GM12878 (cell line): ENCODE results near the gene TXNL4A. TPM values are rescaled to one million over a fixed set of nuclear protein-coding genes. Genes with fewer than 3 reads are reported as not detected.
A peak's percentile ranks its signal among the peaks of the same experiment; 100 is the strongest.

ENCODE experiments used
- ATAC-seq: fragments of 200-7000 bp; cut with Tn5 transposase; 3 replicates; pipeline ENCODE4 v1.9.1; 2020; ENCODE audit warnings: mild to moderate bottlenecking, moderate library complexity
- BruUV-seq: library from RNA; stranded (reverse); fragments of 400-500 nt; replicated peaks from 2 replicates; lab custom pipeline; 2021; lab: Mats Ljungman, UMichigan
- CTCF ChIA-PET: fragments of 300-600 bp; sonication (Branson Sonifier 250); formaldehyde crosslinking; extraction: SDS; loops from one replicate; lab custom pipeline; 2021; ENCODE audit warnings: inconsistent platforms; lab: Yijun Ruan, JAX
- POLR2A ChIA-PET: fragments of 350-600 bp; formaldehyde crosslinking; extraction: SDS; loops from one replicate; lab custom pipeline; 2021; ENCODE audit warnings: inconsistent platforms; lab: Charles Lee
- RAD21 ChIA-PET: fragments of 300-600 bp; sonication (Branson Sonifier 250); formaldehyde crosslinking; loops from one replicate; lab custom pipeline; 2023; ENCODE audit warnings: antibody characterized with exemption; ENCODE audit not compliant: unreplicated experiment; lab: Charles Lee
- SMC1A ChIA-PET: fragments of 300-600 bp; sonication (Branson Sonifier 250); formaldehyde crosslinking; loops from one replicate; lab custom pipeline; 2023; ENCODE audit not compliant: unreplicated experiment, uncharacterized antibody; lab: Charles Lee
- DNase-seq: peaks from one replicate; pipeline ENCODE4 v3.0.0-alpha.2; 2011; ENCODE audit warnings: low read depth, low spot score
- FAIRE-seq: peaks from 3 replicates; lab custom pipeline; 2011; peaks lifted over from hg19 to GRCh38; lab: Jason Lieb, UNC
- H2AFZ ChIP-seq: 2 replicates; pipeline ENCODE4 v1.6.0; 2011; ENCODE audit warnings: low read depth, low read length, control low read depth; ENCODE audit not compliant: control insufficient read depth
- H3K27ac ChIP-seq: 2 replicates; pipeline ENCODE4 v1.5.1; 2011; ENCODE audit warnings: control low read depth; ENCODE audit not compliant: control insufficient read depth, insufficient read depth
- H3K27me3 ChIP-seq, 2 experiments: replicated peaks in 1 of 2; 2 replicates each; pipeline versions ENCODE4 v1.6.0 to v1.6.1; 2011; ENCODE audit warnings: low read length in 1 of 2; ENCODE audit not compliant: control insufficient read depth in 2 of 2, insufficient read depth in 2 of 2
- H3K36me3 ChIP-seq, 2 experiments: 2 replicates each; pipeline ENCODE4 v1.5.1; 2011; ENCODE audit warnings: low read length in 1 of 2; ENCODE audit not compliant: control insufficient read depth in 2 of 2, insufficient read depth in 2 of 2
- H3K4me1 ChIP-seq: 2 replicates; pipeline ENCODE4 v1.6.1; 2011; ENCODE audit warnings: mild to moderate bottlenecking, low read length, moderate library complexity, mixed read lengths; ENCODE audit not compliant: control insufficient read depth, insufficient read depth
- H3K4me2 ChIP-seq: 2 replicates; pipeline ENCODE4 v1.6.0; 2011; ENCODE audit warnings: control low read depth; ENCODE audit not compliant: control insufficient read depth, insufficient read depth
- H3K4me3 ChIP-seq: fragments of 200-600 bp; sonication (generic); 2 replicates; pipeline ENCODE4 v1.5.1; 2016
- H3K79me2 ChIP-seq: 2 replicates; pipeline ENCODE4 v1.6.0; 2011; ENCODE audit warnings: low read length; ENCODE audit not compliant: control insufficient read depth, insufficient read depth
- H3K9ac ChIP-seq: 2 replicates; pipeline ENCODE4 v1.8.0; 2011; ENCODE audit warnings: low read length, control low read depth, mixed read lengths; ENCODE audit not compliant: control insufficient read depth, insufficient read depth
- H3K9me3 ChIP-seq: replicated peaks from 3 replicates; pipeline ENCODE4 v1.5.1; 2011; ENCODE audit warnings: mild to moderate bottlenecking, low read length; ENCODE audit not compliant: control insufficient read depth, insufficient read depth
- H4K20me1 ChIP-seq: 2 replicates; pipeline ENCODE4 v1.6.0; 2011; ENCODE audit not compliant: control insufficient read depth, insufficient read depth
- ASH2L ChIP-seq: fragments of 300-600, 200-600 bp; sonication (generic); IDR thresholded peaks from 2 replicates; pipeline ENCODE4 v1.6.1; 2017; ENCODE audit warnings: low read depth, mild to moderate bottlenecking, borderline replicate concordance
- BHLHE40 ChIP-seq, 2 experiments: fragments of 450-650 bp in 1 of 2; IDR thresholded peaks; 2 replicates each; pipeline ENCODE4 v1.6.1; 2011 to 2017; ENCODE audit warnings: low read depth in 2 of 2, borderline replicate concordance in 1 of 2, improper control_type of control experiment in 1 of 2, low read length in 1 of 2, mild to moderate bottlenecking in 1 of 2
- CBX5 ChIP-seq: sonication (generic); IDR thresholded peaks from 2 replicates; pipeline ENCODE4 v1.6.1; 2016; ENCODE audit warnings: low read depth, moderate library complexity, mild to moderate bottlenecking, inconsistent platforms
- CHD1 ChIP-seq: IDR thresholded peaks from 2 replicates; pipeline ENCODE4 v1.6.1; 2012; ENCODE audit warnings: low read depth, low read length, improper control_type of control experiment
- CUX1 ChIP-seq: IDR thresholded peaks from 2 replicates; pipeline ENCODE4 v1.6.1; 2012; ENCODE audit warnings: improper control_type of control experiment, low read depth, low read length; ENCODE audit not compliant: insufficient replicate concordance
- E2F8 ChIP-seq: fragments of 450-650 bp; IDR thresholded peaks from 2 replicates; pipeline ENCODE4 v1.6.1; 2018; ENCODE audit warnings: mild to moderate bottlenecking, low read depth, moderate library complexity; ENCODE audit not compliant: partially characterized antibody
- MEF2A ChIP-seq: IDR thresholded peaks from 2 replicates; pipeline ENCODE4 v1.6.1; 2011; ENCODE audit warnings: low read depth, mild to moderate bottlenecking, low read length, moderate library complexity; ENCODE audit not compliant: insufficient read depth
- POU2F2 ChIP-seq: IDR thresholded peaks from 3 replicates; pipeline ENCODE4 v1.6.1; 2011; ENCODE audit warnings: low read depth, mild to moderate bottlenecking, low read length, borderline replicate concordance
- RELB ChIP-seq: fragments of 450-650 bp; IDR thresholded peaks from 2 replicates; pipeline ENCODE4 v1.6.1; 2017; ENCODE audit warnings: low read depth, mild to moderate bottlenecking, moderate library complexity
- SIX5 ChIP-seq: IDR thresholded peaks from 2 replicates; pipeline ENCODE4 v1.6.1; 2011; ENCODE audit warnings: mild to moderate bottlenecking, low read depth, low read length, moderate library complexity; ENCODE audit not compliant: severe bottlenecking
- SMAD5 ChIP-seq: IDR thresholded peaks from 2 replicates; pipeline ENCODE4 v1.6.1; 2016; ENCODE audit warnings: antibody characterized with exemption, low read depth
- SUPT20H ChIP-seq: IDR thresholded peaks from 2 replicates; pipeline ENCODE4 v1.6.1; 2011; ENCODE audit warnings: low read depth, mild to moderate bottlenecking, low read length, moderate library complexity, borderline replicate concordance; ENCODE audit not compliant: control insufficient read depth
- ZNF24 ChIP-seq: fragments of 450-650 bp; IDR thresholded peaks from 2 replicates; pipeline ENCODE4 v1.6.1; 2017; ENCODE audit warnings: antibody characterized with exemption, mild to moderate bottlenecking
- ZSCAN29 ChIP-seq: fragments of 450-650 bp; IDR thresholded peaks from 2 replicates; pipeline ENCODE4 v1.6.1; 2017; ENCODE audit warnings: mild to moderate bottlenecking, moderate library complexity
- WGBS: methylation state at CpG from one replicate; pipeline ENCODE4 v1.1.6; 2016; ENCODE audit warnings: low lambda C conversion rate; ENCODE audit not compliant: insufficient replicate concordance, insufficient coverage; ENCODE audit errors: missing lambda C conversion rate; 5-methylcytosine and 5-hydroxymethylcytosine counted together
- in situ Hi-C: fragments of 300-500 bp; cut with MboI; formaldehyde crosslinking; loops from 9 replicates; pipeline ENCODE4 v1.14.3; 2018; ENCODE audit warnings: mixed read lengths
- intact Hi-C: fragments of 100-400 bp; cut with micrococcal nuclease; formaldehyde crosslinking; loops from one replicate; pipeline ENCODE4 v1.14.2; 2022; ENCODE audit not compliant: unreplicated experiment
- polyA plus RNA-seq, 11 experiments: library from polyadenylated mRNA; depleted of rRNA in 4 of 11; unstranded in 6 of 11; stranded (reverse) in 5 of 11; fragments of >200 nt; fragmentation: Nextera tagmentation in 4 of 11; fragmentation: Illumina TruSeq in 1 of 11; extraction: Ambion mirVana in 4 of 11; extraction: Trizol in 1 of 11; gene quantifications; 1 replicate in 1 of 11; 2 replicates in 10 of 11; pipeline versions ENCODE4 v1.2.1 to v1.2.3, GENCODE V29; 2011 to 2016; ENCODE audit warnings: inconsistent platforms in 2 of 11, missing spikeins in 2 of 11, low read depth in 1 of 11
- total RNA-seq, 4 experiments: library from RNA; depleted of rRNA in 3 of 4; stranded (reverse); fragments of >200 nt in 3 of 4; fragmentation: Illumina TruSeq in 1 of 4; extraction: Trizol in 1 of 4; gene quantifications; 2 replicates each; pipeline versions ENCODE4 v1.2.1 to v1.2.3, GENCODE V29; 2013 to 2021

TXNL4A gene
- total and polyA plus RNA-seq, 10 of the 15 experiments (the other 5 are each of a cell fraction or from before 2014, with no cell fraction given) = 38.4 to 329 (median 128) TPM

GRCh38 chr18:80022613-80023012 lies 34.2 kb upstream of the TXNL4A start:
- intact Hi-C loops = no loop called here
- H3K9me3 ChIP-seq = peaks cover 35% of the 10 kb centered on the region
- H3K4me3 ChIP-seq = no peak overlapping the region
- H3K27ac ChIP-seq = no peak overlapping the region
- H3K9ac ChIP-seq = no peak overlapping the region
- ChIA-PET RAD21 (no interaction called here), POLR2A (no interaction called here), CTCF (interaction anchor here (0.7 kb wide), 2 partner anchors 87 to 232 kb away, joined by 3 read pairs; no protein-coding TSS in a partner anchor), SMC1A (no interaction called here)
- no TSS peak for BruUV-seq
- WGBS = no CpG with 5 or more reads among the region's 1 CpG
- no peak for DNase-seq
- no peak overlapping the region for H2AFZ ChIP-seq
- no peaks in the 10 kb centered on the region for H3K36me3 ChIP-seq
- H3K79me2 ChIP-seq = no peaks in the 10 kb centered on the region
- no peaks in the 10 kb centered on the region for H4K20me1 ChIP-seq
- in situ Hi-C loops = no loop called here
- no peaks in the 10 kb centered on the region for H3K4me1 ChIP-seq
- ATAC-seq = no peak
- H3K4me2 ChIP-seq = no peak overlapping the region
- H3K27me3 ChIP-seq = no peaks in the 10 kb centered on the region
- no peak for FAIRE-seq
- TF ChIP-seq MEF2A = no peak
- peak; percentile 43; the same call in 1 of the 2 replicates for TF ChIP-seq RELB
- TF ChIP-seq CHD1 = no peak
- TF ChIP-seq E2F8 = no peak
- TF ChIP-seq SIX5 = no peak
- TF ChIP-seq CUX1 = no peak
- no peak for TF ChIP-seq SMAD5
- no peak for TF ChIP-seq POU2F2
- TF ChIP-seq BHLHE40 (IDR thresholded peaks at IDR 0.05; ENCODE audit: borderline replicate concordance in 1 of 2, low read depth in 2 of 2, low read length in 1 of 2) = no peak
- no peak for TF ChIP-seq ZSCAN29
- TF ChIP-seq CBX5 = peak; percentile 100
- no peak for TF ChIP-seq SUPT20H
- TF ChIP-seq ASH2L = no peak
- no peak for TF ChIP-seq ZNF24
